SH-SY5Y (cell line): ENCODE results near the gene MAGEE2.

Experiments
- GATA2 ChIP-seq: IDR thresholded peaks from 2 replicates; pipeline ENCODE4 v1.6.1; 2011; ENCODE audit warnings: mild to moderate bottlenecking, low read depth, low read length
- GATA3 ChIP-seq: IDR thresholded peaks from 2 replicates; pipeline ENCODE4 v1.6.1; 2011; ENCODE audit warnings: low read depth, mild to moderate bottlenecking, low read length, moderate library complexity

GRCh38 chrX:75746891-75747639, 38.0 kb downstream of the MAGEE2 start:
- no peak for TF ChIP-seq GATA2
- no peak for TF ChIP-seq GATA3
